Body of pancreas (tissue), 4 donors: ENCODE measurements around the gene WASL.

Experiments used
- CTCF ChIP-seq, 7 experiments: fragments of 450-650 bp in 4 of 7; fragments of 200-600 bp in 3 of 7; sonication (generic) in 3 of 7; IDR thresholded peaks; one replicate each; pipeline ENCODE4 v1.5.1; 2016 to 2019; ENCODE audit warnings: antibody characterized with exemption in 7 of 7
- POLR2A ChIP-seq, 3 donors: fragments of 450-650 bp; IDR thresholded peaks; one replicate each; pipeline ENCODE4 v1.6.1; 2016; ENCODE audit warnings: antibody characterized with exemption in 3 of 3, mild to moderate bottlenecking in 2 of 3

- TF ChIP-seq CTCF (IDR thresholded peaks at IDR 0.05) (no peak), POLR2A (IDR thresholded peaks at IDR 0.05) (no peak)
Measured at GRCh38 chr7:123745437-123745836, 3.4 kb downstream of the WASL start.
